HG03135 (cell line): ENCODE measurements around the gene PNPO.

Experiments
- ATAC-seq: cut with Tn5 transposase; IDR thresholded peaks from one replicate; pipeline ENCODE4 v1.9.1; 2021; ENCODE audit warnings: mild to moderate bottlenecking, moderate library complexity; ENCODE audit not compliant: unreplicated experiment

Gene PNPO

GRCh38 chr17:47995241-47995935 lies 54.0 kb downstream of the PNPO start:
- no peak for ATAC-seq

- no peak for ATAC-seq
Measured at GRCh38 chr17:47996201-47996600, 54.8 kb downstream of the PNPO start.

- no peak for ATAC-seq
Measured at GRCh38 chr17:47997586-47997985, 56.2 kb downstream of the PNPO start.

GRCh38 chr17:47998044-47998443 lies 56.7 kb downstream of the PNPO start:
- ATAC-seq, result no peak
